NCI-H2171 (cell line): ENCODE results near the gene ITPA.

Source experiments
- DNase-seq: peaks from one replicate; lab custom pipeline; 2025; lab: John Stamatoyannopoulos, UW

The ITPA gene

DNA sequence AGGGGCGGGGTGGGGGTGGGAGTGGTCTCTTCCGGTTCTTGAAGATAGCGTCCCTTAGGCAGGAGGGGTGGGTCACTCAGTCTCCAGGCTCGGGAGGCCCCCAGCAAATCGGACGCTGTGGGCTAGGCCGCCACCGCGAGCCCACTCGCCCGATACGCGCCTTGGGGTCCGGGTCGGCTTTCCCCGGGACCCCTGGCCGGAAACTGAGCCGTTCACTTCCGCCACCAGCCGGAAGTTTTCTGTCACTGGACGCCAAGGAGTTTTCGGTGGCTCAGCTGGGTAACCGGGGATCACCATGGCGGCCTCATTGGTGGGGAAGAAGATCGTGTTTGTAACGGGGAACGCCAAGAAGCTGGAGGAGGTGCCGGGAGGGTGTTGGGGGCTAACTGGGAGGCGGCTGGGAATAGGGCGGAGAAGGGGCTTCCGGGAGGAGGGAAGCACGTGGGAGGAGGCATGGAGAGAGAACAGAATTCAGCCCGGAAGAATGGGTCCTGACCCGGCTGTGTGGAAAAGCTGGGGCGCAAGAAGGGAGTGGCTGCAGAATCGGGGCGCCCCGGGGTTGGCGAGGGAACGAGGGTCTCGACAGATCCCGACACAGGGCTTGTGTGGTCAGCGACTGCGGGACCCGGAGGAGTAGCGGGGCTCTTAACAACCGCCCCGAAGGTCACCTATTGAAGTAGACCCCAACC lies at the start of gene ITPA:
Gene ITPA (plus strand): TSS at position 242 of the 689 bp plus-strand sequence. CDS start 54 bp downstream, at position 296.
- peak; percentile 75 for DNase-seq

DNA sequence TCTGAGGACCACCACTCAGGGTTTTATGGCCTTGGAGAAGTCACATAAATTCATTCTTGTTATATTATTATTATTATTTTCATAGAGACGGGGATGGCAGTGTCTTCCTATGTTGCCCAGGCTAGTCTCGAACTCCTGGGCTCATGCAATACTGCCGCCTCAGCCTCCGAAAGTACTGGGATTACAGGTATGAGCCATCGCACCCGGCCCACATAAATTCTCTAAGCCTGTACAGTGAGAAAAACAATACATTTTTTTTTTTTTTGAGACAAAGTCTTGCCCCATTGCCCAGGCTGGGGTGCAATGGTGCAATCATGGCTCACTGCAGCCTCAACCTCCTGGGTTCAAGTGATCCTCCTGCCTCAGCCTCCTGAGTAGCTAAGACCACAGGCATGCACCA lies 48.9 kb upstream of the ITPA start:
- DNase-seq, result no peak

DNA sequence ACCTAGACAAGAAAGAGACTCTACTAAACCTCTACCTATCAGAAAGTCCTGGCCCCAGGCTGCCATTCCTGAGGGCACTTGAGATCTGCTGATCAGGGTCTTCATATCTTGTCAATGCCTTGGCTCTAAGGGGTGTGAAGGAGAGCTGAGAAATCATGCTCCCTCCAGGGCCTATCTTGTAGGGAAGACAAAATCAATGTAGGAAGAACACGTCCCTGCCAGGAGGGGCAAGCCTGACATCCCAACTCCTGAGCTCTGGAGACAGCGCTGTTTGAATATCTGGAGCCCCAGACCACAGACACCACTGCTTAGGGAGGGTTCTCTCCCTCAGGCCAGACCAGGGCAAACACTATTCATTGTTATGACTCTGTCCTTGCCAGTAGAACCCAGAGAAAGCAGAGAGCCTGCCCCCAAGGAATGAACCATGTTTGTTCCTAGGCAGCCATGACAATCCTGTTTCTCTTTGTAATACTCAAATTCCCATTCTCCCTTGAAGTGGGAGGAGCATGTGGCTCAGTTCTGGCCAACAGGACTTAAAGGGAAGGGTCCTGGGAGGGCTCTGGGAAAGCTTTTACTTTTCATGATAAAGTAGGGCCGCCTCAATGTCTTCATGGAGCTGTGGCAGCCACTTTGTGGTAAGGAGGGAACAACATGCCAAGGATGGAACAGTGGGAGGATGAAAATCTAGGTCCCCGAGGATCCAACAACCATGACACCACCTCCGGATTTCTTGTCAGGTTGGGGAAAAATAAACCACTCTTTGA lies 47.8 kb upstream of the ITPA start:
- DNase-seq, result no peak

DNA sequence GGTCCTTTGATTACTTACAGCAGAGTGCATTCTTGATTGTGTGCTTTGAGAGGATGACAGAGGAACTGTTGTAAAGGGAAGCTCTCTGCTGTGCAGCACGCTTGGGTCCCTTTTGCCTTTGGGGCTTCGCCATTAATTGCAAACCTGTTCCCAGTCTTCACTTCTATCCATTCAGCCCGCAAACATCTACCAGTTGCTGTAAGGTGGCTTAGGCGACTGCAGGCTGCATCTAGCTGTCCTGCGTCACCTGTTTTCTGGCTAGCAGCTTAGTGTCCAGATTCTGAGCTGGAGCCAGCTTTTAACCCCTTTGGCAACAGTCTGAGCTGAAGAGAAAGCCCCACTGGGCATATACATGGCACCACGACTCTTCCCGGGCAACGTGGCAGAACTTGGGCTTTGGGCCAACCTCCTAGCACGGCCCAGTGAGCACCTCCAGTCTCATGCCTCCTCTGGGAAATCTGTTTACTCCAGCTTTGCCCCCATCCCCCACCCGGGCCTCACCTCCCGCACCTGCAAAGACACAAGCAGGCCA lies 47.2 kb upstream of the ITPA start:
- peak; percentile 98 for DNase-seq

DNA sequence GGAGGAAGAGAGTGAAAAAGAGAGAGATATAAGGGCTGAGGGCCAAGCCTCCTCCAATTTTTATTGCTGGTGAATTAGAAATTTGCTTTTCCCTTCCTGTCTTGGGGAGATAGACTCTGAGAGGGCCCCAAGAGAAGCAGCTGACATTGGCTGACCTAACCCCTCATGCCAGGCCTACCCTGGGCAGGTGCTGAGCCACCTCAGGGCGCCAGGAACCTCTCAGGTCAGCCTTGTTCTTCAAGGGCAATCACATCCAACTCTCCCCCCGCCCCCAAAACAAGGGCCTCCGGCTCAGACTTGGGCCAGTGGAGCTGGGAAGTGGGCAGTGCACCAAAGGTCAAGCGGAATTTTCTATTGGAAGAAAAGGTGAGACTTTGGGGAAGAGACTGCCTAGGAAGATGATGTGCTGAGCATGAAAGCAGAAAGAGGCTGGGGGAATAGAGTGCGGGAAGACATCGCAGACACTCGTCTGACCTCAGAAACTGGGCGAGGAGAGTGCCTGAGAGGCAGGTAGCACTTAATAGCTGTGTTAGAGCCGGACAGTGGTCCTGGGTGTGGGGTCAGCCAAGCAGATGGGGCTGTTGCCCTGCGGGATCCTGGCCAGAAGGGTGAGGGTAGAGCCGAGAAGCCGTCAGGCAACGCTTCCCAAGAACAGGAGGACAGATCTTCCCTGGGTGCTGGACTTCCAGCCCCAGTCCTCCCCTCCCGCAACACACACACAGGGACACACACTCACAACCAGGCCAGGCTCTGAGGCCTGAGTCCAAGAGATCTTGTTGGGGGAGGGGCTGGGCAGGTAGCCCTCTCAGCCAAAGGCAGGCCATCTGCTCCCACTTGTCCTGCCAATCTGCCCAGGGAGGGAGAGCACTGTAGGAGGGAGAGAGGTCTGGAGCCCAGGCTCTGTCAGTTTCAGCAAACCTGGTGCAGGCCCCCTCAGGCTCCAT lies 45.9 kb upstream of the ITPA start:
- DNase-seq, result peak; percentile 9

DNA sequence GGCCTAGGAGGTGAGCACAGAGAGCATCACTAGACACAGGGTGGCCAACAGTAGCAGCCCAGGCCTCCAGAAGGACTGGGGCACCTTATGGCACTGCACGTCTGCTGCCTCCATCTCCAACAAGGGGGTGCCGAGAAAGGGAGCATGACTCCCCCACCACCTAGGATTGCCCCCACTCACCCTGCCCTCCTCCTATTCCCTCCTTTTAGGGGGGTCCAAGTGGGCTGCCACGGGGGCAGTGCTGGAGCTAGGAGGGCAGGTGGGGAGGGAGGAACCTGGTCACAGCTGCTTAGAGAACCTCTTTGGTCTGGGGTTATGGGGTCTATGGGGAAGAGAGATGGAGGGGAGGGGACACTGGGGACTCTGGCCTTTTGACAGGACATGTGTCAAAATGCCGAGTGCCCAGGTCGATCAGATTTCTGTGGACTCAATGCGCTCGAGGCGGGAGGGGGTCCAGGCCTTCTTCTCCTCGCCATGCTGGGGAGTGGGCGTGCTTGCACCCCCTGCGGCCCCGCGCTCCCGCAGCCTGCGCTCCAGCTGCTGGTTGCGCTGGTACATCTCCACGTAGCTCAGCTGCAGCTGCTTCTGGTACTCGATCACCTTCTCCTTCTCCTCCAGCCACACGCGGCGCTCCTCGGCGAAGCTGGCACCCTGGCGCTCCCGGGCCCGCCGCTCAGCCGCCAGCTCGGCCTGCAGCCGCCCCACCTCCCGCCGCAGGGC lies 45.1 kb upstream of the ITPA start:
- no peak for DNase-seq

DNA sequence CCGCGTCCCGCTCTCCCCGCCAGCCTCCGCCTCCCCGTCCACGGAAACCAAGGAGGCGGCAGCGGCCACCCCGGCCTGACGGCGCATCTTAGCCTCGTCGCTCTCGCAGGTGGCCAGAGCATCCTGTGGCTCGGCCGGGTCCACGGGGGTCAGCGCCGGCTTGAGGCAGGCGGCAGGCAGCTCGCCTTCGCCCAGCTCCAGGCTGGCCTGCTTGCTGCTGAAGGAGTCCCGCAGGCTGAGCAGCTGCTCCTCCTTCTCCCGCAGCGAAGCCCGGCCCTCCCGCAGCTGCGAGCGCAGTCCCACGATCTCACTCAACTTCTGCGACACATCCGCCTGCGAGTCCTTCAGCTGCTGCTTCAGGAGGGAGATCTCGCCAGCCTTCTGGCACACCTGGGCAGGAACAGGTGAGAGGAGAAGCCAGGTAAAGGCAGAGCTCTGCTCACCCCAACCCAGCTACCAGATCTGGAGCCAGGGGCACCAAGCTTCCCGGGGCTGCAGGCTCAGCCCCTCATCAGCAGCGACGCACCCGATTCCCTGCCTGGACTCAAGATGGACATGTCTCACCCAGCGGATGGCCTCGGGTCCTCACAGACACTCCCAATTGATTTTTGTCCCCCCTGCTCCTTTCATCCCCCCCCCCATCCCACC lies 44.4 kb upstream of the ITPA start:
- DNase-seq, result peak; percentile 23

DNA sequence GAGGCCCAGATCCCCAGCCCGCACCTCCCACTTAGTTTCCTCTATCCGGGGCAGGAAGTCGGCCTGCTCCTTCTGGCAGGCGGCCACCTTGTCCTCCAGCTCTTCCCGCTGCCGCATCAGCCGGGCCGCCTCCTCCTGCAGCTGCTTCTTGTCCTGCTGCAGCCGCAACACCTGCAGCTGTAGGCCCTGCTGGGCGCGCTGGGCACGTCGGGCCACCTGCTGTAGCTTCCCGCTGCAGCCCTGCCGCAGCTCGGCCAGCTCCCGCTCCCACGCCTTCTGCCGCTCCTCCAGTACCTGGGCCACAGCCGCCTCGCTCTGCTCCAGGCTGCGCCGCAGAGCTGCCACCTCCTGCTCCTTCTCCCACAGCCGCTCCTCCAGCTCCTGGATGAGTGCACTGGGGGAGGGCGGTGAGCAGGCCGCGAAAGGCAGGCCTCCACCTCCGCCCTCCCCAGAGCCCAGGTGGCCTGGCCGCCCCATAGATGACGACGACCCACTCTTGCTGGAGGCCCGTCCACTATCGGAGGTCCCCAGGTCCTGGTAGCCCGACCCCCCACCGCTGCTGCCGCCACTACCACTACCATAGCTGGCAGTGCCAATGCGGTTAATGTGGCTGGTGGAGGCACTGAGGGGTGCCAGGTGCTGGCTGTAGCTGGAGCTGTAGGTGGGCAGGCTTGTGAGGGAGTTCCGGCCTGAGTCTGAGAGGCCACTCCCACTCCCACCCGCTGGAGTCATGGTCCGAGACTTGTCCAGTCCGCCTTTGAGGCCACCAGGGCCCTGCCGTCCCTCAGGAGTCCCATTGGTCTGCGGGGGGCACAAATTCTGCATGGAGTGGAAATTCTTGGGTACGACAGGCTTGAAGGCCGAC lies 43.6 kb upstream of the ITPA start:
- DNase-seq, result peak; percentile 86

DNA sequence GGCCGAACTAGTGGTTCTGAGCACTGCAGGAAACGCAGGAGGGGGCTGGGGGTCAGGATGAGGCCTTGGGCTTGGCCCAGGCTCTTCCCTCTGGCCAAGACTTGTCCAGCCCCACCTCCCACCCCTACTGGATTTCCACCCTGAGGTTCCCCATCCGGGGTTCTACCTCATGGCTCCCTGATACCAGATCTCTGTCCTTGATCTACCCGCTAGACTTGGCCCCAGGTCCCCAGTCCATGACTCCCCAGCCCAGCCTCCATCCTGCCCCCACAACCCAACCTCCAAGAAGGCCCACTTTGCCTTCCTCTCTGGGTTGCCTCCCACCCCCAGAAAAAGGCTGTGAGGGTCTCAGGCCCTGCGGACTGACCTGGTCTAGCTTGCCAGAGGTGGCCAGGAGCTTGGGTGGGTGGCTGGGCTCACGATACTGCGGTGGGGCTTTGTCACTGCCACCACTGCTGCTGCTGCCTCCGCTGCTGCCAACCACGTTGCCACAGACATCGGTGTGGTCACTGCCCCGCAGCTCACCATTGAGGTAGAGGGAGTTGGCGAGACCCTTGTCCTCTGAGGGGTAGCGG lies 42.9 kb upstream of the ITPA start:
- DNase-seq, result no peak

DNA sequence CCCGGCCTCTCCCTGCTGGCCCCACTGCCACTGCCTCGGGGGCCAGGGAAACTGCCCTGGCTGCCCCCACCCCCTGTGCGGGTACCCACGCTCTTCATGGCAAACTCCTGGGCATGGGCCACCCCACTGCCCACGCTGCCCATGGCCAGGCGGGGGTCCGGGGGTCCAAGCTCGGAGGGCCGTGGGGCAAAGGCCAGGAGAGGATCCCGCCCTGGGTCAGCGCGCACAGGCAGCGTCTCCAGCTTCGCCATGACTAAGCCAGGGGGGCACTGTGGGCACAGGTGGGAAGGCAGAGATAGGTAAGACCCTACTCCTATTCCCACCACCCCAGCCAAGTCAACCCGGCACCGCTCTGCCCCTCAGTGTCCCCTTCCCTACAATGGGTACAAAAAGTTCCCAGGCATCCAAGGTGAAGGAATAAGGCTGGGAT lies 42.4 kb upstream of the ITPA start:
- no peak for DNase-seq

DNA sequence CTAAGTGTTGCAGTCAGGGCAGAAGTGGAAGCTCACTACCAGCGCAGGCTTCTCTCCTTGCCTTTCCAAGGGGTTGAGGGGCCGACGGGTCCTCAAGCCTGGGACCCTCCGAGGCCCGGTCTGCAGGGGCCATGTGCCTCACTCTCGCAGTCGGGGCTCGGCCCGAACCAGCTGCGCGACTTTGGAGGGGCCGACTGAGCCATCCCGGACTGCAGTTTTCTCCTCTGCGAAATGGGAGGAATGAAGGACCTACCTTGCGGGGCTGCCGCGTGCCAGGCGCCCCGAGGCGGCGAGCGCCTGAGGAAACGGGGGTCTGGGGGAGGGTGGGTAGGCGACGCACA lies 41.6 kb upstream of the ITPA start:
- no peak for DNase-seq

DNA sequence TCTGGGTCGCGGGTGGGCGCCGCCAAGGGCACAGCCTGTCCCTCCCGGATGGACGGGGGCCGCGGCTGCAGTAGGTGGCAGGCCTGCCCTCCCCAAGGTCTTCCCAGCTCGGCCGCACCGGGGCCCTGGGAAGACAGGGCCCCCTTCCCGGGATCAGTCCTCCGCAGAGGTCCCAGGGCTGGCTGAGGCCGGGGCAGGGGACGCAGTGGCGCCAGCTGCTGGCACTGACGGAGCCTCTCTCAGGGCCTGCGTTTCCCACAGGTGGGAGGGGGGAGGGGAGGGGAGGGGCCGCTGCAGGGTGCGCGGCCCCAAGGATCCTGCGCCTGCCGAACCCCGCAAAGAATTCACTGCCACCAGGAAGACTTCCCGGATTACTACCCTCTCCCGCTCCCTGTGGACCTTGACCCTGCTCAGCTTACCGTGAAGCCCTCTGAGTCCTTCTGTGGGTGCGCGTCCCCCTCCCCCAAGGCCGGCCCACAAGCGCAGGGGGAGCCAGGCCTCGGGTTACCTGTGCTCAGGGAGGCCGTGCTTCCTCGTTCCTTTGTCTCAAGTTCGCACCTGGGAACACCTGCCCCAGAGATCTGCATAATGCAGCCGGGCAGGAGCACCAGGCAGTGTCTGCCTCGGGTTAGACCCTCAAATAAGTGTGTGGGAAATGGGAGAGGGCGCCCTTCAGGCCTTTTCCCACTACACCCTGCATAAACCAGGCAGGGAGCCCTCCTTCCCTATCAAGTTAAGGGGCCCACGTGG lies 41.0 kb upstream of the ITPA start:
- DNase-seq, result no peak

DNA sequence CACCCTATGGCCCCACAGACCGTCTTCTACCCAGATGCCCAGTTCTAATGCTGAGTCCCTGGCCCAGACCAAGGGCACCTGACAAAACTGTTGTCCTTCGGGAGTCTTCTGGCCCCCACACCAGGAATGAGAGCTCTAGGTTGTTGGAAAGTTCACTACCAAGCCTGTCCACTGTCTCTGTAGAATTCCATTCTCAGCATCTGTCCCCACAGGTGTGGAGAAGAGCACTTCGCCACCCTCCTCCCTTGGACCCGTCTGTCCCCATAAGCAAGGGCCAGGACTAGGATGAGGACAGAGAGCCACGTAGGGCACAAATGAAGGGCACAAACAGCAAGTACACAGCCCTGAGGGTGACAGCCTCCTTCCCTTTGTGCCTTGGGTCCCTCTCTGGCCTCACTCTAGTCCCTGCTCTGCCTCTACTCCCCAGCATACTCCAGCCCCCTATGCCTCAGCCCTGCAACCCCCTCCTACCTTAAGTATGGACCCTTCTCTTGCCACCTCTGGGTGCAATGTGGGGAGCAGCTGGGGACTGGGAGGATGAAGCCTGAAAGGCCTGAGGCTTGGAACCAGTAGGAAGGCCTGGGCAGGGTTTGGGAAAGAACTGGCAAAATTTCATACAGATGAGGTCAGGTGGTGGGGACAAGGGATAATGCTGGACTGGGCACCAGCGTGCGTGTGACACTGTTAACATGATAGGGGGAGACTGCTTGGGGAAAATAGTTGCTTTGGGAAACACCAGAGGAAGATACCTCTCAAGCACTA lies 40.3 kb upstream of the ITPA start:
- no peak for DNase-seq

DNA sequence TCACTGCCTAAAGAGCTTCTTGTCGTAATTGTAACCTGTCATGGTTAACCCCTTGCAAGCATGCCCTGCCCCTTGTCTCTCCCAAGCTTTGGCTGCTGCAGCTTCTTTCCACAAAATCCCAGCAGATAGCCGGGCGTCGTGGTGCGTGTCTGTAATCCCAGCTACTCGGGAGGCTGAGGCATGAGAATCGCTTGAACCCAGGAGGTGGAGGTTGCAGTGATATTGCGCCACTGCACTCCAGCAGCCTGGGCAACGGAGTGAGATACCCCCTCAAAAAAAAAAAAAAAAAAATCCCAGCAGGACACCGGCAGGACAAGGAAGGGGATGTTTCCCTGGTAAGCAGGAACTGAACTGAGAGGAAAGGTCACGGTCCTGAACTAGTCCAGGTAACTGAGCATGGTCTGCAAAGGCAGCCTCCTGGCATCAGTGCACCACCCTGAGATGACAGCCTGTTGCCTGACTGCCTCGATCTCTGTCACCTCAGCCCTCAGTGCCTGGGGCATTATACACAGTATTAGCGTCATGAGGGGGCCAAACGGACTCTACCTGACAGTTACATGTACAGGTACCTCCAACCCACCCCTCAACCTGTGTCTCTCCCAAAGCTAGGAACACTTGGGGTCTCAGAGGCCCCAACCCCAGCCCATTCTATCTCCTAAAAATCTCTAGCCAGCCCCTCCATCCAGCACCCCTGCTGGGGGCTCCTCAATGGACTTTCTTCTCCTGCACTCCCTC lies 37.7 kb upstream of the ITPA start:
- DNase-seq, result no peak

DNA sequence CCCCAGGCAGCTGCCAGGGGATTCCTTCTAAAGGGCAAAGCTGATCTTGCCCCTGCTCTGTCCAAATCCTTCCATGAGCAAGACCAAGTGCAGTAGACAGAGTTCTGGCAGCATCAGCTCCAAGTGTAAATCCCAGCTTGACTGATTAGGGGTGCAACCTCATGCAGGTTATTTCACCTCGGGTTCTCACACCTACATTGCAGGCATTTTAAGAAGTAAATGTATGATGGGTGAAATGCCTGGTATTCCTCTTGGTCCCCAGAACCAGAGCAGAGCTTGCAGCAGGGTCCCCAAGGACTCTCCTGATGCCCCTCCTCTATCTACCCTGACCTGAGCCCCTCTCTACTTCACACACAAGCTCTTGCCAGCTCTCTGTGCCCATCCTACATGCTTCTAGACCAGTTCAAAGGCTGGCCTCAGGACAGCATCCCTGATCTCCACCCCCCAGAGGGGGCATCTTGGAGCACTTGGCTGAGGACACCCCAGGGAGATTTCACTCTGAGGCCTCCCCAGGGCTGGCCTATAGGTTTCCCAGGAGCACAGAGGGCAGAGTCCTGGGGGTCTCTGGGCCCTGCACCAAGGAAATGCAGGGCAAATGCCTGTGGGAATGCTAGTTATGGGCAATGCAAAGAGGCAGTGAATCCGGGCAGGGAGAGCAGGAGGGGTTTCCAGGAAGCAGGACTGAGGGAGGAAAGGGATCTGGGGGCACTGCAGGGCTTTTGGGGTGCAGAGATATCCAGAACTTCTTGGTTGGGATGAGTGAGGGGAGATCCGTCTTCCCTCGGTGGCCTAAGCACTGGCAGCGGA lies 37.0 kb upstream of the ITPA start:
- no peak for DNase-seq

DNA sequence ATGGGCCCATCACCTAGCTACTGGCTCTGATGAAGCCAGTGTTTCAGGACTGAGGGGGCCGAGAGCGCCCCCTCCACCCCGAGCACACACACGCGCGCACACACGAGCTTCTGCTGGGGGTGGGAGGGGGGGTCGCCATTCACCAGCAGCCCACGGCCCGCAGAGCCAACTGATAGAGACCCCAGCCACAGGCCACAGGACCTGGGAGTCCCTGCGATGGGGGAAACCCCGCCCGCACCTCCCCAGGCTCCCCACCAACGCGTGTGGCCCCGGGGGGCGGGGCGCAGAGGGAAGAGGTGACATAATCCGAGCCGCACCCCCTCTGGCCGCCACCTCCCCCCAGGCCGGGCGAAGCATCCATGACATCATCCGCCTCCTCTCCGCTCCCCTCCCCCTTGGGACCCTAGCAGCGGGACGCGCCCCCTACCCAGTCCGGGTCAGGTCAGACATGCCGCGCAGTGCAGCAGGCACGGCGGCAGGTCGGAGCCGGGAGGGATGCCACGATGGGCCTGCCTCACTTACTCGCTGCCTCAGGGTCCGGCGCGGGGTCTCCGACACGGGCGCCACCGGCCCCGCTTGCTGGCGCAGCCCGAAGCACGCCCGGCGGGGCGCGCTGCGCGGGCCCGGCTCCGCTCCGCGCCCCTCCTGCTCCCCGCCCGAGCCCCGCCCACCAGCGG lies 36.2 kb upstream of the ITPA start, which contains the start of gene LZTS3:
Gene LZTS3 (minus strand): TSS at position 617 of the 677 bp plus-strand sequence. CDS start 6,386 bp downstream, outside the sequence.
- DNase-seq, result peak; percentile 90
